ENCODE data around the gene RRAGA.

GRCh38 chr9:19050637-19051591 lies 1.7 kb downstream of the RRAGA start:
- TF ChIP-seq CTCF (IDR thresholded peaks at IDR 0.05) (no peak), POLR2A (IDR thresholded peaks at IDR 0.05) (no peak)

All from Peyer's patch (tissue), 4 donors.